ENCODE results near the gene LARP1B.
"Not testable (repeated sequence)": the region's sequence is repeated elsewhere in the genome, so short reads cannot be mapped to it uniquely, and the experiment has no call there.

GRCh38 chr4:128095293-128095692, 34.2 kb downstream of the LARP1B start:
- not testable (repeated sequence) for TF ChIP-seq CTCF (IDR thresholded peaks at IDR 0.05; ENCODE audit: poor library complexity, severe bottlenecking); EZH2 (IDR thresholded peaks at IDR 0.05; ENCODE audit: borderline replicate concordance, insufficient read depth, low read length, poor library complexity, severe bottlenecking); RAD21 (conservative IDR thresholded peaks at IDR 0.05); POLR2AphosphoS5 (IDR thresholded peaks at IDR 0.05); REST (IDR thresholded peaks at IDR 0.05; ENCODE audit: borderline replicate concordance); TAF1 (IDR thresholded peaks at IDR 0.05; ENCODE audit: low read depth); SMC3 (conservative IDR thresholded peaks at IDR 0.05; ENCODE audit: poor library complexity); MXI1 (conservative IDR thresholded peaks at IDR 0.05; ENCODE audit: poor library complexity, severe bottlenecking); EP300 (conservative IDR thresholded peaks at IDR 0.05; ENCODE audit: poor library complexity, severe bottlenecking)
